Measurements from ENCODE around the gene M1AP. TPM values are rescaled to one million over a fixed set of nuclear protein-coding genes. Genes with fewer than 3 reads are reported as not detected.

The M1AP gene
- total and polyA plus RNA-seq, 9 of the 15 experiments (the other 6 are each of a cell fraction or from before 2014, with no cell fraction given), result 0.06 to 0.33 (median 0.11) TPM; not detected in 4

GRCh38 chr2:74526649-74527230 is 121.4 kb downstream of the M1AP start:
- no peak overlapping the region for H3K4me2 ChIP-seq (ENCODE audit: insufficient read depth, low read length)
- H3K27ac ChIP-seq (ENCODE audit: extremely low read depth, low read depth, low read length), result no peak overlapping the region
- H3K9ac ChIP-seq (ENCODE audit: insufficient read depth in 1 of 2, low read depth in 2 of 2, low read length in 2 of 2), result no peak overlapping the region
- H3K9me3 ChIP-seq (replicated peaks; ENCODE audit: control insufficient read depth, insufficient read depth, low read depth, low read length), result no peaks in the 10 kb centered on the region
- H2AFZ ChIP-seq (ENCODE audit: low read depth, low read length), result no peak overlapping the region
- ChIA-PET CTCF (ENCODE audit: low intra/inter-chr PET ratio) (no interaction called here), POLR2A (interaction anchor here (0.6 to 1.6 kb wide), 7 partner anchors 9 to 192 kb away, joined by 3 to 7 read pairs (median 4); no protein-coding TSS in a partner anchor)
- H3K4me3 ChIP-seq, result no peak overlapping the region
- intact Hi-C loops (cut with micrococcal nuclease), result no loop called here
- peaks cover 21 to 32% of the 10 kb centered on the region in 2 experiments for H3K4me1 ChIP-seq (replicated peaks in 1 of 2; ENCODE audit: control insufficient read depth in 2 of 2, insufficient read depth in 2 of 2, low read length in 2 of 2)
- no peaks in the 10 kb centered on the region for H3K27me3 ChIP-seq (ENCODE audit: control insufficient read depth in 2 of 2, insufficient read depth in 2 of 2, low read length in 2 of 2)
- H3K9me1 ChIP-seq (ENCODE audit: control insufficient read depth, insufficient read depth, low read length), result peaks cover 3% of the 10 kb centered on the region
- FAIRE-seq (no peak), ATAC-seq (no peak), DNase-seq (ENCODE audit: extremely low read depth in 1 of 4, low spot score in 3 of 4) (no peak)
- H3K36me3 ChIP-seq (ENCODE audit: control insufficient read depth, insufficient read depth, low read length), result peaks cover 45% of the 10 kb centered on the region
- no TSS peak for BruUV-seq (replicated peaks)
- peaks cover 48% of the 10 kb centered on the region for H3K79me2 ChIP-seq (ENCODE audit: control insufficient read depth, insufficient read depth, low read length)
- in situ Hi-C loops (cut with MboI), result no loop called here
- 100% methylated on average over 9 of the region's 11 CpGs for WGBS (ENCODE audit: insufficient coverage, low coverage, missing lambda C conversion rate)
- H4K20me1 ChIP-seq (replicated peaks; ENCODE audit: control insufficient read depth, insufficient read depth, low read length), result peaks cover 5% of the 10 kb centered on the region; the same call in 1 of the 2 replicates
- TF ChIP-seq ZNF282 (CRISPR knock-in tag; IDR thresholded peaks at IDR 0.05), result no peak
- TF ChIP-seq ETS1 (conservative IDR thresholded peaks at IDR 0.05; ENCODE audit: control insufficient read depth, low read depth, low read length), result 0 out of 2 replicates have a peak, but pooled peaks have one; percentile 3
- TF ChIP-seq HNRNPLL (IDR thresholded peaks at IDR 0.05; ENCODE audit: low read depth, low read length, poor library complexity, severe bottlenecking), result no peak
- 0 out of 2 replicates have a peak, but pooled peaks have one; percentile 3 for TF ChIP-seq GABPB1 (CRISPR knock-in tag; IDR thresholded peaks at IDR 0.05)
- no peak for TF ChIP-seq NONO (IDR thresholded peaks at IDR 0.05; ENCODE audit: low read depth in 2 of 2, low read length in 1 of 2)
- no peak for TF ChIP-seq POLR2AphosphoS2 (IDR thresholded peaks at IDR 0.05; ENCODE audit: low read length)
- no peak for TF ChIP-seq THRB (CRISPR knock-in tag; conservative IDR thresholded peaks at IDR 0.05)
- TF ChIP-seq POLR2H (tag; IDR thresholded peaks at IDR 0.05; ENCODE audit: low read depth), result no peak
- no peak for TF ChIP-seq NBN (IDR thresholded peaks at IDR 0.05; ENCODE audit: low read depth)
- no peak for TF ChIP-seq KDM1A (IDR thresholded peaks at IDR 0.05)
- no peak for TF ChIP-seq MCM7 (IDR thresholded peaks at IDR 0.05)
- TF ChIP-seq ZNF76 (CRISPR knock-in tag; IDR thresholded peaks at IDR 0.05; ENCODE audit: borderline replicate concordance), result no peak
- no peak for TF ChIP-seq ZNF785 (CRISPR knock-in tag; IDR thresholded peaks at IDR 0.05)
- no peak for TF ChIP-seq ELK1 (CRISPR knock-in tag; IDR thresholded peaks at IDR 0.05)
- TF ChIP-seq RFX7 (CRISPR knock-in tag; IDR thresholded peaks at IDR 0.05), result no peak
